ENCODE results near the gene NUAK2. TPM values are rescaled to one million over a fixed set of nuclear protein-coding genes. Genes with fewer than 3 reads are reported as not detected.

NUAK2 gene
- total and polyA plus RNA-seq, 2 of the 4 experiments (the other 2 are of a cell fraction) = 7.2 to 17.6 TPM

DNA sequence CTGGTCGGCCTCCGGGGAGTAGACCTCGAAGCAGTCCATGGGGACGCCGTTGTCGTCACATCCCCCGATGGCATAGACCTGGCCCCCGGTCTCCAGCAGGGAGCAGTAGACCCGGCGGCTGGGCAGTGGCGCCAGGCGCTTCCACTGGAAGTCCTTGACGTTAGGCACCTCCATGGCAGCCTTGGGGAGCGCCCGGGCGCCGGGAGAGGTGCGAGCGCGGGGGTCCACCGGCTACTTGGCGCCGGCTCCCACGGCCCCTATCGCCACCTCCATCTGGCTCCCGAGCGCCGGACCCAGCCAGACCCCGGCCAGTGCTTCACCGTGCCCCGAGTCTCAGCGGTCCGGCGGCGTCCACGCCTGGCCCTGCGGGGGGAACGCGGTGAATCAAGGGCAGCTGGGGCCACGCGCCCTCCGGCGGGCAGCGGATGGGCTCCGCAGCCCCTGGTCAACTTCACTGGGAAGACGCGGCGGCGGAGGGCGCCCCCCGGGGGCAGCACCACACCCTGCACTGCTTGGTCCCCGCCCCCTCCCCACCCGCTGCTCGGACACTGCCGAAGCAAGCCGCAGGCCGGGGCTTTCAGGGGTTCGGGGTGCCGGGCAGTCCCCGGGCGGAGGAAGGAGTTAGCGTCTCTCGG, 22.0 kb upstream of the NUAK2 start:
- no peak for TF ChIP-seq RCOR1 (IDR thresholded peaks at IDR 0.05; ENCODE audit: insufficient replicate concordance, low read length)
- TF ChIP-seq, protein P1, sequence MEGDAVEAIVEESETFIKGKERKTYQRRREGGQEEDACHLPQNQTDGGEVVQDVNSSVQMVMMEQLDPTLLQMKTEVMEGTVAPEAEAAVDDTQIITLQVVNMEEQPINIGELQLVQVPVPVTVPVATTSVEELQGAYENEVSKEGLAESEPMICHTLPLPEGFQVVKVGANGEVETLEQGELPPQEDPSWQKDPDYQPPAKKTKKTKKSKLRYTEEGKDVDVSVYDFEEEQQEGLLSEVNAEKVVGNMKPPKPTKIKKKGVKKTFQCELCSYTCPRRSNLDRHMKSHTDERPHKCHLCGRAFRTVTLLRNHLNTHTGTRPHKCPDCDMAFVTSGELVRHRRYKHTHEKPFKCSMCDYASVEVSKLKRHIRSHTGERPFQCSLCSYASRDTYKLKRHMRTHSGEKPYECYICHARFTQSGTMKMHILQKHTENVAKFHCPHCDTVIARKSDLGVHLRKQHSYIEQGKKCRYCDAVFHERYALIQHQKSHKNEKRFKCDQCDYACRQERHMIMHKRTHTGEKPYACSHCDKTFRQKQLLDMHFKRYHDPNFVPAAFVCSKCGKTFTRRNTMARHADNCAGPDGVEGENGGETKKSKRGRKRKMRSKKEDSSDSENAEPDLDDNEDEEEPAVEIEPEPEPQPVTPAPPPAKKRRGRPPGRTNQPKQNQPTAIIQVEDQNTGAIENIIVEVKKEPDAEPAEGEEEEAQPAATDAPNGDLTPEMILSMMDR (conservative IDR thresholded peaks at IDR 0.05; ENCODE audit: low read depth, low read length) = peak; percentile 27; the same call in 1 of the 2 replicates
- H3K23ac ChIP-seq (ENCODE audit: low read depth, low read length) = no peak overlapping the region
- H2AK5ac ChIP-seq (ENCODE audit: low read depth, low read length) = no peak overlapping the region
- peak overlapping the region; percentile 43 for H2AFZ ChIP-seq (replicated peaks; ENCODE audit: low read length, poor library complexity)
- no peak overlapping the region for H4K91ac ChIP-seq (ENCODE audit: insufficient read depth, low read depth, low read length)
- H3K14ac ChIP-seq (replicated peaks; ENCODE audit: low read depth, low read length) = no peak overlapping the region
- H2BK5ac ChIP-seq (ENCODE audit: low read depth, low read length, poor library complexity, severe bottlenecking) = no peak overlapping the region
- H2BK15ac ChIP-seq (ENCODE audit: low read depth, low read length) = no peak overlapping the region
- no peaks in the 10 kb centered on the region for H3K79me1 ChIP-seq (ENCODE audit: low read depth in 1 of 2, low read length in 2 of 2)
- no peaks in the 10 kb centered on the region; the same call in 1 of the 2 replicates for H3K9me3 ChIP-seq (ENCODE audit: control insufficient read depth, insufficient read depth, low read length)
- in situ Hi-C loops (cut with MboI; ENCODE audit: low sequenced_read_pairs) (no loop called here), intact Hi-C loops (cut with micrococcal nuclease) (no loop called here), dilution Hi-C loops (cut with HindIII; ENCODE audit: low sequenced_read_pairs, unreplicated experiment) (no loop called here)
- H3K4me1 ChIP-seq (ENCODE audit: control insufficient read depth, insufficient read depth, low read length) = no peaks in the 10 kb centered on the region
- CTCF ChIA-PET = no interaction called here
- H2BK20ac ChIP-seq (ENCODE audit: low read depth, low read length) = no peak overlapping the region
- peaks cover 83% of the 10 kb centered on the region for H3K27me3 ChIP-seq (ENCODE audit: control insufficient read depth, insufficient read depth, low read length)
- H4K20me1 ChIP-seq (ENCODE audit: insufficient read depth, low read length) = no peaks in the 10 kb centered on the region
- no peaks in the 10 kb centered on the region for H3K9me1 ChIP-seq (ENCODE audit: insufficient read depth, low read length)
- no peak overlapping the region for H3K56ac ChIP-seq (ENCODE audit: extremely low read depth, insufficient read depth, low read length)
- no peaks in the 10 kb centered on the region for H3K36me3 ChIP-seq (ENCODE audit: control insufficient read depth, insufficient read depth, low read length)
- H4K8ac ChIP-seq (ENCODE audit: low read depth in 2 of 2, low read length in 2 of 2) = no peak overlapping the region
- H2BK120ac ChIP-seq (ENCODE audit: low read depth, low read length) = no peak overlapping the region
- no peak overlapping the region for H3K18ac ChIP-seq (ENCODE audit: low read depth, low read length)
- no peak overlapping the region for H3K4me3 ChIP-seq (ENCODE audit: insufficient read depth, low read depth, low read length)
- no peak overlapping the region for H2AK9ac ChIP-seq (replicated peaks; ENCODE audit: low read depth, low read length, poor library complexity)
- H3K4me2 ChIP-seq (ENCODE audit: low read depth, low read length) = no peak overlapping the region; the same call in 1 of the 2 replicates
- no peak overlapping the region for H3K4ac ChIP-seq (ENCODE audit: low read depth, low read length)
- no peak overlapping the region for H3K27ac ChIP-seq (ENCODE audit: insufficient read depth, low read length)
- no TSS peak for BruUV-seq (replicated peaks)
- DNase-seq = no peak
- peak; percentile 42 for ATAC-seq (ENCODE audit: low read depth)
- no peak overlapping the region for H4K5ac ChIP-seq (ENCODE audit: low read depth, low read length)
- H3K9ac ChIP-seq (ENCODE audit: low read depth, low read length) = no peak overlapping the region
- POLR2A ChIA-PET (ENCODE audit: unreplicated experiment) = no interaction called here
- 1% methylated on average over 22 of the region's 63 CpGs; no CpG with 5 or more reads in 1 of the 2 experiments for WGBS, 2 experiments (ENCODE audit: extremely low coverage in 2 of 2, insufficient read length in 1 of 2)
